HepG2 (cell line): ENCODE results near the gene PAN3. TPM values are rescaled to one million over a fixed set of nuclear protein-coding genes. Genes with fewer than 3 reads are reported as not detected.

Experiments
- AHDC1 ChIP-seq: sonication (generic); formaldehyde crosslinking; IDR thresholded peaks from 2 replicates; pipeline ENCODE4 v1.5.1; 2020; ENCODE audit warnings: mild to moderate bottlenecking, missing genetic modification reagents, borderline replicate concordance
- BCL3 ChIP-seq: sonication (generic); formaldehyde crosslinking; IDR thresholded peaks from 2 replicates; pipeline ENCODE4 v1.5.1; 2020; ENCODE audit warnings: mild to moderate bottlenecking, missing genetic modification reagents, moderate library complexity
- CEBPG ChIP-seq: IDR thresholded peaks from 2 replicates; pipeline ENCODE4 v1.6.1; 2016
- DNMT1 ChIP-seq: sonication (generic); formaldehyde crosslinking; IDR thresholded peaks from 2 replicates; pipeline ENCODE4 v1.5.1; 2020; ENCODE audit warnings: mild to moderate bottlenecking, missing genetic modification reagents
- DPF2 ChIP-seq: sonication (generic); formaldehyde crosslinking; IDR thresholded peaks from 2 replicates; pipeline ENCODE4 v1.4.0; 2020; ENCODE audit warnings: mild to moderate bottlenecking, low read depth, missing genetic modification reagents, borderline replicate concordance
- HBP1 ChIP-seq: IDR thresholded peaks from 2 replicates; pipeline ENCODE4 v1.6.1; 2016; ENCODE audit warnings: low read depth, control low read depth
- HMG20B ChIP-seq: conservative IDR thresholded peaks from 2 replicates; pipeline ENCODE4 v1.6.1; 2016; ENCODE audit warnings: missing genetic modification reagents, missing compliant biosample characterization
- HNRNPK ChIP-seq: fragments of 200-400 bp; formaldehyde crosslinking; IDR thresholded peaks from 2 replicates; pipeline ENCODE4 v1.6.1; 2018; ENCODE audit warnings: low read length, low read depth, moderate library complexity, mild to moderate bottlenecking; ENCODE audit not compliant: poor library complexity, severe bottlenecking
- HOXA7 ChIP-seq: sonication (generic); formaldehyde crosslinking; IDR thresholded peaks from 2 replicates; pipeline ENCODE4 v1.8.1; 2022; ENCODE audit warnings: mild to moderate bottlenecking, missing genetic modification reagents, moderate library complexity
- KDM2A ChIP-seq: sonication (generic); formaldehyde crosslinking; IDR thresholded peaks from 2 replicates; pipeline ENCODE4 v1.4.0; 2020; ENCODE audit warnings: low read depth, missing genetic modification reagents, borderline replicate concordance
- MYPOP ChIP-seq: sonication (generic); formaldehyde crosslinking; IDR thresholded peaks from 2 replicates; pipeline ENCODE4 v1.8.1; 2023; ENCODE audit warnings: mild to moderate bottlenecking, moderate library complexity, missing genetic modification reagents
- NPAS2 ChIP-seq: sonication (generic); formaldehyde crosslinking; IDR thresholded peaks from 2 replicates; pipeline ENCODE4 v1.8.0; 2022; ENCODE audit warnings: mild to moderate bottlenecking, missing genetic modification reagents, borderline replicate concordance
- PRPF4 ChIP-seq: fragments of 200-400 bp; formaldehyde crosslinking; IDR thresholded peaks from 2 replicates; pipeline ENCODE4 v1.6.1; 2016; ENCODE audit warnings: low read length, low read depth; ENCODE audit not compliant: poor library complexity, severe bottlenecking
- ZFP41 ChIP-seq: sonication (generic); formaldehyde crosslinking; IDR thresholded peaks from 2 replicates; pipeline ENCODE4 v1.4.0; 2020; ENCODE audit warnings: mild to moderate bottlenecking, missing genetic modification reagents, borderline replicate concordance
- ZKSCAN5 ChIP-seq: sonication (generic); formaldehyde crosslinking; IDR thresholded peaks from 2 replicates; pipeline ENCODE4 v1.5.1; 2020; ENCODE audit warnings: mild to moderate bottlenecking, missing genetic modification reagents
- ZNF3 ChIP-seq: IDR thresholded peaks from 2 replicates; pipeline ENCODE4 v1.7.0; 2017; ENCODE audit warnings: inconsistent platforms
- ZNF335 ChIP-seq: sonication (generic); formaldehyde crosslinking; IDR thresholded peaks from 2 replicates; pipeline ENCODE4 v1.4.0; 2020; ENCODE audit warnings: missing genetic modification reagents
- ZNF34 ChIP-seq: sonication (generic); formaldehyde crosslinking; IDR thresholded peaks from 2 replicates; pipeline ENCODE4 v1.4.0; 2020; ENCODE audit warnings: mild to moderate bottlenecking, missing genetic modification reagents, borderline replicate concordance
- ZNF354B ChIP-seq: sonication (generic); formaldehyde crosslinking; IDR thresholded peaks from 2 replicates; pipeline ENCODE4 v1.8.0; 2022; ENCODE audit warnings: mild to moderate bottlenecking, missing genetic modification reagents
- ZNF576 ChIP-seq: sonication (generic); formaldehyde crosslinking; IDR thresholded peaks from 2 replicates; pipeline ENCODE4 v1.4.0; 2020; ENCODE audit warnings: mild to moderate bottlenecking, missing genetic modification reagents
- polyA plus RNA-seq, 8 experiments: library from polyadenylated mRNA; depleted of rRNA in 3 of 8; stranded (reverse) in 7 of 8; unstranded in 1 of 8; fragments of >200 nt; fragmentation: Illumina TruSeq in 4 of 8; extraction: Trizol in 4 of 8; gene quantifications; 2 replicates each; pipeline versions ENCODE4 v1.2.1 to v1.2.3, GENCODE V29; 2011 to 2016; ENCODE audit warnings: low read depth in 4 of 8, missing spikeins in 1 of 8, mixed read lengths in 1 of 8; ENCODE audit not compliant: insufficient read depth in 1 of 8
- total RNA-seq, 5 experiments: library from RNA; depleted of rRNA; stranded (reverse); fragments of >200 nt; fragmentation: Illumina TruSeq; extraction: Trizol; gene quantifications; 2 replicates each; pipeline ENCODE4 v1.2.3, GENCODE V29; 2016; ENCODE audit warnings: low read depth in 1 of 5

PAN3 gene
- total and polyA plus RNA-seq, 2 of the 13 experiments (the other 11 are each of a cell fraction or from before 2014, with no cell fraction given): 9.7 to 10.6 TPM

- no peak for TF ChIP-seq CEBPG
- TF ChIP-seq BCL3: no peak
- no peak for TF ChIP-seq AHDC1 (CRISPR knock-in tag)
- no peak for TF ChIP-seq HMG20B (CRISPR knock-in tag)
- no peak for TF ChIP-seq ZNF34 (CRISPR knock-in tag)
- TF ChIP-seq ZKSCAN5 (CRISPR knock-in tag): no peak
- no peak for TF ChIP-seq MYPOP (CRISPR knock-in tag)
- TF ChIP-seq ZNF576 (CRISPR knock-in tag): no peak
- 0 out of 2 replicates have a peak, but pooled peaks have one; percentile 0 for TF ChIP-seq ZNF335 (CRISPR knock-in tag)
- no peak for TF ChIP-seq NPAS2 (CRISPR knock-in tag)
- no peak for TF ChIP-seq DPF2 (CRISPR knock-in tag)
- no peak for TF ChIP-seq ZFP41 (CRISPR knock-in tag)
- TF ChIP-seq DNMT1 (CRISPR knock-in tag): no peak
- TF ChIP-seq ZNF354B (CRISPR knock-in tag): no peak
- TF ChIP-seq HBP1: no peak
- TF ChIP-seq KDM2A (CRISPR knock-in tag): 0 out of 2 replicates have a peak, but pooled peaks have one; percentile 40
- TF ChIP-seq PRPF4: peak; percentile 84
- TF ChIP-seq ZNF3: no peak
- no peak for TF ChIP-seq HOXA7 (CRISPR knock-in tag)
- peak; percentile 7 for TF ChIP-seq HNRNPK
These were observed 568 bp downstream of the PAN3 start (continued) for GRCh38 chr13:28138756-28139470.
